Endothelial cell of umbilical vein (primary cell): ENCODE measurements around the gene CRYGS.

Experiments used
- EZH2 ChIP-seq: IDR thresholded peaks from 2 replicates; pipeline ENCODE4 v1.6.1; 2012; ENCODE audit warnings: borderline replicate concordance, low read depth, mild to moderate bottlenecking, moderate library complexity, low read length, inconsistent platforms; ENCODE audit not compliant: severe bottlenecking
- POLR2A ChIP-seq: IDR thresholded peaks from 2 replicates; pipeline ENCODE4 v1.6.1; 2012; ENCODE audit warnings: low read depth, mild to moderate bottlenecking, control low read depth, low read length

- TF ChIP-seq POLR2A (no peak), EZH2 (no peak)
These were observed 27.5 kb downstream of the CRYGS start for GRCh38 chr3:186516646-186517045.
